BLaER1 treated with 17β-estradiol and CSF1 and Interleukin-3, amounts not matched to agents 10 nM and 100 nM (cell line): ENCODE data around the gene NTN4.
"Not testable (repeated sequence)": the region's sequence is repeated elsewhere in the genome, so short reads cannot be mapped to it uniquely, and the experiment has no call there.

Experiments used
- H3K27ac ChIP-seq, 11 experiments: shearing (Covaris generic); formaldehyde crosslinking; 2 replicates each; pipeline ENCODE4 v1.8.1; 2022
- H3K27me3 ChIP-seq, 11 experiments: shearing (Covaris generic); formaldehyde crosslinking; 2 replicates each; pipeline ENCODE4 v1.8.1; 2022
- H3K36me3 ChIP-seq, 11 experiments: shearing (Covaris generic); formaldehyde crosslinking; 2 replicates each; pipeline ENCODE4 v1.8.1; 2022
- H3K4me1 ChIP-seq, 10 experiments: shearing (Covaris generic); formaldehyde crosslinking; 2 replicates each; pipeline ENCODE4 v1.8.1; 2022
- H3K4me2 ChIP-seq, 11 experiments: shearing (Covaris generic); formaldehyde crosslinking; 2 replicates each; pipeline ENCODE4 v1.8.1; 2022
- H3K4me3 ChIP-seq, 10 experiments: shearing (Covaris generic); formaldehyde crosslinking; 2 replicates each; pipeline ENCODE4 v1.8.1; 2022
- H3K9ac ChIP-seq, 11 experiments: shearing (Covaris generic); formaldehyde crosslinking; 2 replicates each; pipeline ENCODE4 v1.8.1; 2022
- H3K9me3 ChIP-seq, 11 experiments: shearing (Covaris generic); formaldehyde crosslinking; replicated peaks in 1 of 11; 2 replicates each; pipeline ENCODE4 v1.8.1; 2022
- H4K20me1 ChIP-seq, 11 experiments: shearing (Covaris generic); formaldehyde crosslinking; 2 replicates each; pipeline ENCODE4 v1.8.1; 2022
- Cebpa-rat ChIP-seq, 11 experiments: shearing (Covaris generic); IDR thresholded peaks; 2 replicates each; pipeline ENCODE4 v1.8.1; 2022

Gene NTN4

GRCh38 chr12:95762123-95762785 is 28.3 kb downstream of the NTN4 start:
- Histone ChIP-seq H3K4me3 (no peak overlapping the region), H3K4me1 (no peaks in the 10 kb centered on the region), H3K27me3 (no peaks in the 10 kb centered on the region), H4K20me1 (no peaks in the 10 kb centered on the region), H3K9ac (no peak overlapping the region), H3K36me3 (no peaks in the 10 kb centered on the region), H3K27ac (no peak overlapping the region), H3K4me2 (no peak overlapping the region), H3K9me3 (peaks cover 0 to 7% (median 0%) of the 10 kb centered on the region in 11 experiments; a peak in 1 of 22 replicates)
- no peak for TF ChIP-seq Cebpa-rat (IDR thresholded peaks at IDR 0.05)

- no peaks in the 10 kb centered on the region for H3K4me1 ChIP-seq
- H3K27ac ChIP-seq, result no peak overlapping the region
- no peak overlapping the region for H3K4me3 ChIP-seq
- no peaks in the 10 kb centered on the region for H3K36me3 ChIP-seq
- no peak for TF ChIP-seq Cebpa-rat (IDR thresholded peaks at IDR 0.05)
- H4K20me1 ChIP-seq, result no peaks in the 10 kb centered on the region
- peaks cover 0 to 7% (median 0%) of the 10 kb centered on the region in 11 experiments; a peak in 1 of 22 replicates for H3K9me3 ChIP-seq
- no peaks in the 10 kb centered on the region for H3K27me3 ChIP-seq
- H3K9ac ChIP-seq, result no peak overlapping the region
- H3K4me2 ChIP-seq, result no peak overlapping the region
Observed at GRCh38 chr12:95760371-95760770, 30.2 kb downstream of the NTN4 start.

DNA sequence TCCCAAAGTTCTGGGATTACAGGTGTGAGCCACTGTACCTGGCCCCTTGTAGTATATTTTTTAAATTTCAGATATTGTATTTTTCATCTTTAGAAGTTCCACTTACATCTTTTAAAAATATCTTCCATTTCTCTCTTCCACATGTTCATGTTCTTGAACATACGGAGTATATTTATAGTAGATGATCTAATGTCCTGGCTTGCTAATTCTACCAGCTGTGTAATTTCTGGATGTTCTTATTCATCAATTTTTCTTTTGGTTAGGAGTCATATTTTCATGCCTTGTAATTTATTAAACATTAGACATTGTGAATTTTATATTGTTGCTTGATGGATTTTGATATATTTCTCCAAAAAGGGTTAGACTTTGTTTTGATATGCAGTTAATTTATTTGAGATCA is 30.8 kb downstream of the NTN4 start:
- no peaks in the 10 kb centered on the region for H3K27me3 ChIP-seq
- peaks cover 0 to 7% (median 0%) of the 10 kb centered on the region in 11 experiments; a peak in 1 of 22 replicates for H3K9me3 ChIP-seq
- no peaks in the 10 kb centered on the region for H3K4me1 ChIP-seq
- H3K4me3 ChIP-seq, result no peak overlapping the region
- no peak overlapping the region for H3K27ac ChIP-seq
- no peak overlapping the region for H3K9ac ChIP-seq
- no peaks in the 10 kb centered on the region for H3K36me3 ChIP-seq
- no peak overlapping the region for H3K4me2 ChIP-seq
- no peaks in the 10 kb centered on the region for H4K20me1 ChIP-seq
- TF ChIP-seq Cebpa-rat (IDR thresholded peaks at IDR 0.05), result no peak

DNA sequence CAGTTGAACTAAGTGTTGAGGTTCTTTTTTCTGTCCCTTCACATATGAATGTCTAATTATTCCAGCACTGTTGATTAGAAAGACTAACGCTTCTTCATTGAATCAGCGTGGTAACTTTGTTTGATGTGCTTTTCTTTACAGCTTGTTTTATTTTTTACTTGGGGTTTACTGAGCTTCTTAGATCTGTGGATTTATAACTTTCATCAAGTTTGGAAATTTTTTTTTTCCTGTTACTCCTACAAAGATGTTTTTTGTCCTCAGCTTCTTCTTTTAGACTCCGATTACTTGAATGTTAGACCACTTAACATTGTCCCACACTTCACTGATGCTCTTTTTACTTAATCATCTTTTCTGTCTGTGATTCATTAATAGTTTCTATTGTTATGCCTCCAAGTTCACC is 31.5 kb downstream of the NTN4 start:
- no peaks in the 10 kb centered on the region for H3K4me1 ChIP-seq
- H3K4me3 ChIP-seq, result no peak overlapping the region
- no peak overlapping the region for H3K4me2 ChIP-seq
- H3K27ac ChIP-seq, result no peak overlapping the region
- H3K9ac ChIP-seq, result no peak overlapping the region
- H3K36me3 ChIP-seq, result no peaks in the 10 kb centered on the region
- H3K27me3 ChIP-seq, result no peaks in the 10 kb centered on the region
- peaks cover 0 to 7% (median 0%) of the 10 kb centered on the region in 11 experiments; a peak in 1 of 22 replicates for H3K9me3 ChIP-seq
- TF ChIP-seq Cebpa-rat (IDR thresholded peaks at IDR 0.05), result no peak
- H4K20me1 ChIP-seq, result no peaks in the 10 kb centered on the region

DNA sequence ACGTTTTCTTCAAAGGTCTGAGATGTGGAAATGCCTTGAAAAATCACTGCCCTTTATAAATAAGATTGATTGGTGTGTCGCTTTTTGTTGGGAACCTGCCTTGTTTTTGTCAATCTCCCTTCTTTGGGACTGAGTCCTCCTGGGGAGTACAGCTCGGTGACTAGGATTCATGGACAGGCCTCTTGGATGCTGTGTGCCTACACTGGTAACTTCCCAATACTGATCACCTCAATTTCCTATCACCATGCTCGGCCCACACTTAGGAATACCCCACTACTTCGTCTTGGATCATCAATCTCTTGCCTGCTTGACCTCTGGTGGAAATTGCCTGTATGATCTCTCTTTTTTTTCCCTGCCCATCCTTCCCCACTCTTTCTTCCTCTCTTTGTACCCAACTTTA is 34.2 kb downstream of the NTN4 start:
- Histone ChIP-seq H3K27ac (no peak overlapping the region), H3K36me3 (no peaks in the 10 kb centered on the region)
- TF ChIP-seq Cebpa-rat (IDR thresholded peaks at IDR 0.05), result no peak

GRCh38 chr12:95755261-95755865 is 35.2 kb downstream of the NTN4 start:
- Histone ChIP-seq H3K27me3 (no peaks in the 10 kb centered on the region), H3K9me3 (peaks cover 0 to 7% (median 0%) of the 10 kb centered on the region in 11 experiments; a peak in 1 of 22 replicates), H4K20me1 (no peaks in the 10 kb centered on the region), H3K4me3 (no peak overlapping the region), H3K9ac (no peak overlapping the region), H3K4me2 (no peak overlapping the region), H3K27ac (no peak overlapping the region), H3K4me1 (no peaks in the 10 kb centered on the region), H3K36me3 (no peaks in the 10 kb centered on the region)
- no peak for TF ChIP-seq Cebpa-rat (IDR thresholded peaks at IDR 0.05)

More for the DNA sequence above, 34.2 kb downstream of the NTN4 start:
- no peak overlapping the region for H3K4me2 ChIP-seq
- H3K9me3 ChIP-seq, result peaks cover 0 to 7% (median 0%) of the 10 kb centered on the region in 11 experiments; a peak in 1 of 22 replicates
- H3K4me3 ChIP-seq, result no peak overlapping the region
- no peaks in the 10 kb centered on the region for H3K27me3 ChIP-seq
- H3K9ac ChIP-seq, result no peak overlapping the region
- no peaks in the 10 kb centered on the region for H4K20me1 ChIP-seq
- H3K4me1 ChIP-seq, result no peaks in the 10 kb centered on the region

DNA sequence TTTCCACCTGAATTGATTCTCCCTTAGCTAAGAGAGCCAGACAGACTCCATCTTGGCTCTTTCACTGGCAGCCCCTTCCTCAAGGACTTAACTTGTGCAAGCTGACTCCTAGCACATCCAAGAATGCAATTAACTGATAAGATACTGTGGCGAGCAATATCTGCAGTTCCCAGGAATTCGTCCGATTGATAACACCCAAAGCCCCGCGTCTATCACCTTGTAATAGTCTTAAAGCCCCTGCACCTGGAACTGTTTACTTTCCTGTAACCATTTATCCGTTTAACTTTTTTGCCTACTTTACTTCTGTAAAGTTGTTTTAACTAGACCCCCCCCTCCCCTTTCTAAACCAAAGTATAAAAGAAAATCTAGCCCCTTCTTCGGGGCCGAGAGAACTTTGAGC is 44.5 kb downstream of the NTN4 start:
- H3K4me2 ChIP-seq, H3K27ac ChIP-seq, H3K9ac ChIP-seq, H3K27me3 ChIP-seq, H3K4me3 ChIP-seq, H4K20me1 ChIP-seq, H3K4me1 ChIP-seq, H3K36me3 ChIP-seq: not testable (repeated sequence)
- peaks cover 9 to 20% (median 14%) of the 10 kb centered on the region in 11 experiments; a peak in 18 of 22 replicates for H3K9me3 ChIP-seq

GRCh38 chr12:95742586-95742985 is 48.0 kb downstream of the NTN4 start:
- Histone ChIP-seq H3K9me3 (peaks cover 9 to 20% (median 14%) of the 10 kb centered on the region in 11 experiments; a peak in 18 of 22 replicates), H4K20me1 (no peaks in the 10 kb centered on the region), H3K9ac (no peak overlapping the region), H3K4me1 (no peaks in the 10 kb centered on the region; a peak in 1 of 20 replicates), H3K27ac (no peak overlapping the region), H3K4me2 (no peak overlapping the region), H3K27me3 (no peaks in the 10 kb centered on the region), H3K4me3 (no peak overlapping the region), H3K36me3 (no peaks in the 10 kb centered on the region)
- TF ChIP-seq Cebpa-rat (IDR thresholded peaks at IDR 0.05), result no peak

- H3K4me1 ChIP-seq, result no peaks in the 10 kb centered on the region; a peak in 1 of 20 replicates
- H3K27me3 ChIP-seq, result no peaks in the 10 kb centered on the region
- peaks cover 9 to 20% (median 14%) of the 10 kb centered on the region in 11 experiments; a peak in 18 of 22 replicates for H3K9me3 ChIP-seq
- H3K4me3 ChIP-seq, result no peak overlapping the region
- H3K9ac ChIP-seq, result no peak overlapping the region
- no peaks in the 10 kb centered on the region for H4K20me1 ChIP-seq
- H3K4me2 ChIP-seq, result no peak overlapping the region
- no peak overlapping the region for H3K27ac ChIP-seq
- no peaks in the 10 kb centered on the region for H3K36me3 ChIP-seq
- TF ChIP-seq Cebpa-rat (IDR thresholded peaks at IDR 0.05), result no peak
Observed at GRCh38 chr12:95741635-95742034, 48.9 kb downstream of the NTN4 start.

DNA sequence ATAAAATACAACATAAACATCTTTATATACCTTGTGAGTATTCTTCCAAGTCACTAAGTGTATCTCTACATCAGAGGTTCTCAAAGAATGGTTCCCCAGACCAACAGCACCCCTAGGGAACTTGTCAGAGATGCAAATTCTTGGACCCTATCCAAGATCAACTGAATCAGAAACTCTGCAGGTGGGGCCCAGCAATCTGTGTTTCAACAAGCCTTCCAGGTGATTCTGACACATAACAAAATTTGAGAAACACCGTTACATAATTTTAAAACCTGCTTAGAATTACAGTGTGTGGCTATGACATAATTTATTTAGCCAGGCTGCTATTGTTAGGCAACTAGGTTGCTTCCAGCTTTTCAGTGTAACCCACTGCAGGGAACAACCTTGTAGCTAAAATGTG is 49.8 kb downstream of the NTN4 start:
- Histone ChIP-seq H3K4me3 (no peak overlapping the region), H3K36me3 (no peaks in the 10 kb centered on the region), H3K4me1 (no peaks in the 10 kb centered on the region; a peak in 1 of 20 replicates), H4K20me1 (no peaks in the 10 kb centered on the region), H3K9me3 (peaks cover 7 to 14% (median 10%) of the 10 kb centered on the region in 11 experiments; a peak in 18 of 22 replicates), H3K4me2 (no peak overlapping the region), H3K27me3 (no peaks in the 10 kb centered on the region), H3K9ac (no peak overlapping the region), H3K27ac (no peak overlapping the region)
- no peak for TF ChIP-seq Cebpa-rat (IDR thresholded peaks at IDR 0.05)
